ENCODE results near the gene UTF1.

UTF1 gene

DNA sequence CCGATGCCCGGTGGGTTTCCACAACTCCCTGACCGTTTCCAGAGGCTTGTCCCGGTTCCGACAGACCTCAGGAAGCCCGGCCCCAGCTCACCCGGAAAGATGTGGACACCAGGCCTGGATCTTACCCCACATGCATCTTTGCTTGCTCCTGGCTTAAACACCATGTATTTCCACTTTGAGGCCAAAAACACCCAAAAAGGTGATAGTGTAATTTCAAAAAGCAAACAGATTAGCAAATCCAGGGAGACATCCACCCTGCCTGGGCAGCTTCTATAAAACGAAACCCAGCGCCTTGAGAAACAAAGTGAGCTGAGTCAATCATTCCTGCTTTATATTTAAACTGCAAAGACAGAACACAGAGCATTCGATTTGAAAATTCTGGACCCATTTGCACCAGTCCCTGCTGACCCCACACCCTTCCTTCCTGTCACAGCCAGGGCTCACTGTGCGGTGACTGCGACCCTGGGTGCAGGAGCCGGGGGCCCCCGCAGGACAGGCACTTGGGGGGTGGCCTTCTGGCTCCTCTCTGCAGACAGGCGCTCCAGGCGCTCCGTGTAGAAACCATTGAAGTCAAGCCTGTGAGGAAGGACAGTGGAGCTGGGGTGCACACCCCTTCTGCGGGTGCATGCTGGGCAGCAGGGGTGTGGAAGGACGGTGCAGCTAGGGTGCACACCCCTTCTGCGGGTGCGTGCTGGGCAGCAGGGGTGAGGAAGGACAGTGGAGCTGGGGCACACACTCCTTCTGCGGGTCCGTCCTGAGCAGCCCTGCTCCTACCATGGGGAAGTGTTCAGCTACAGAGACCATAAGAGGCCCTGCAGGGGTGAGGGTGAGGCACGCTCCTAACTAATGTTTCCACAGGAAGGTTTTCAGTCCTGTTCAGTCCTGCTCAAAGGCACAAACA lies 49.6 kb downstream of the UTF1 start:
- DNase-seq, result no peak

GRCh38 chr10:133280391-133281059 lies 50.5 kb downstream of the UTF1 start:
- DNase-seq, result no peak

DNA sequence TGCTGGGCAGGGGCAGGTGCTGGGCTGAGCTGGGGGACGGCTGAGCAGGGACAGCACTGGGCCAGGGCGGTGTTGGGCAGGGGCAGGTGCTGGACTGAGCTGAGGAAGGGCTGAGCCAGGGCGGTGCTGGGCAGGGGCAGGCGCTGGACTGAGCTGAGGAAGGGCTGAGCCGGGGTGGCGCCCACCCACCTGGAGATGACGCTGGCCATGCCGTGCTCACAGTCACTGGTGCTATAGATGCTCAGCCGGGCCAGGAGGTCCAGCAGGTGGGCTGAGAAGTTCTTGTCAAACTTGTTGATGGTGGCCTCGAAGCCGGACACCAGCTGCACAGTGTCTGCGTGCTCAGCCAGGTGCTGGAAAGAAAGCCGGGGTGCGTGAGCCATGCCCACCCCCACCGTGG lies 51.1 kb downstream of the UTF1 start:
- no peak for DNase-seq
